GM12892 (cell line): ENCODE data around the gene STKLD1.

Experiments
- POLR2A ChIP-seq: IDR thresholded peaks from 2 replicates; pipeline ENCODE4 v1.6.1; 2011; ENCODE audit warnings: low read depth, low read length, control low read depth
- POLR2AphosphoS5 ChIP-seq: IDR thresholded peaks from 2 replicates; pipeline ENCODE4 v1.6.1; 2011; ENCODE audit warnings: low read depth, low read length, control low read depth
- TAF1 ChIP-seq: IDR thresholded peaks from 2 replicates; pipeline ENCODE4 v1.6.1; 2011; ENCODE audit warnings: low read depth, mild to moderate bottlenecking, control low read depth, low read length, borderline replicate concordance

GRCh38 chr9:133387680-133388079 is 11.5 kb downstream of the STKLD1 start:
- TF ChIP-seq POLR2A (no peak), POLR2AphosphoS5 (no peak), TAF1 (no peak)
